HG03354 (cell line): ENCODE data around the gene CCNJL.

ENCODE experiments used
- ATAC-seq: cut with Tn5 transposase; IDR thresholded peaks from one replicate; pipeline ENCODE4 v1.9.1; 2021; ENCODE audit warnings: mild to moderate bottlenecking; ENCODE audit not compliant: unreplicated experiment, poor library complexity, severe bottlenecking

CCNJL gene

DNA sequence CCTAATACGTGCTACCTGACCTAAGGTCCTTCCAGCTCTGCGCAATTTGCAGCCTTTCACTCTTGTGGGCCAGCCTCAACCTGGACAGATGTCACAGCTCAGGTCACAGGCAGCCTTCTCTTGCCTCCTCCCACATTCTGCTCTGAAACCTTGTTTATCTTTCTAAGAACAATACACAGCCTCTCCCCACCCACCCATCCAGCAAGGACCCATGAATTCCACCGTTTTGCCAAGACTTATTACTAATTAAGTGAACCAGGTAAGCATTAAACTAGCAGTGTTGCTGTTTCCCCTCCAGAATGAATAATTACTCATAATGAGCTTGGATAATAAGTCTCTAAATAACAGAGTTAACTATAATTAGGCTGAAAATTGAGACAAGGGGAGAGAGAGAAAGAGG, 72.0 kb downstream of the CCNJL start:
- ATAC-seq = no peak

DNA sequence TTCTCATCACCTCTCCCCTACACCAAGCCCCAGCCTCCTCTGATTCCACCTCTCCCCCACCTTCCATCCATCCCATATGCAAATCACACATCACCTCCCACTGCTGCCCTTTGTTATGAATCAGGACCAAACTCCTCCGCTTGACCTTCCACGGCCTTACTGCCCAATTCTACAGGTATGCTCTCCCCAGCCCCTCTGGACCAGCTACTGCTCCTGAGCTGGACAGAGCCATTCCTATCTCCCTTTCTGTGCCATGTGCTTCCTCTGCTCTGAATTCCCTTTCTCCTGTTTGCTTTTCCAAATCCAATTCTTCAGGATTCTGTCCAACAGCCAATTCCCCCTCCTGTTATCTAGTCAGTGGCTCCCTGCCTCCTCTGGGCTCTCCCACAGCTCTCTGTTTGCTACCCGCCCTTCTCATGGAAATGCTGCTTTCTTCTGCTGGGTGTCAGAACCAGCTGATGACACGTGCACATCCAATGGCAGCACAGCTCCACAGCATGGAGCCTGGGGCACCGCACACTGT, 74.7 kb downstream of the CCNJL start:
- ATAC-seq = no peak

DNA sequence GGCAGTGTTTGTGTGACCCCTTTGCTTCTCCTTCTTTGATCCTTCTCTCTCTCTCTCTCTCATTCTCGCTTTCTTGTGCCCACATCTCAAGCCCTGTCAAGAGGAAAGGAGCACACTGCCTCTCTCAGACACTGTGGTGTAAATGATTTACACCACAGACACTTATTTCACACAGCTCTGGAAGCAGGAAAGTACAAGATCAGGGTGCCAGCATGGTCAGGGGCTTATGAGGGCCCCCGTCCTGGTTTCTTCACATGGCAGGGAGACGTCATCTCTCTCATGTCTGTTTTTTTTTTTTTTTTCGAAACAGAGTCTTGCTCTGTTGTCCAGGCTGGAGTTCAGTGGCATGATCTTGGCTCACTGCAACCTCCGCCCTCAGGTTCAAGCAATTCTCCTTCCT, 76.6 kb downstream of the CCNJL start:
- ATAC-seq = no peak

DNA sequence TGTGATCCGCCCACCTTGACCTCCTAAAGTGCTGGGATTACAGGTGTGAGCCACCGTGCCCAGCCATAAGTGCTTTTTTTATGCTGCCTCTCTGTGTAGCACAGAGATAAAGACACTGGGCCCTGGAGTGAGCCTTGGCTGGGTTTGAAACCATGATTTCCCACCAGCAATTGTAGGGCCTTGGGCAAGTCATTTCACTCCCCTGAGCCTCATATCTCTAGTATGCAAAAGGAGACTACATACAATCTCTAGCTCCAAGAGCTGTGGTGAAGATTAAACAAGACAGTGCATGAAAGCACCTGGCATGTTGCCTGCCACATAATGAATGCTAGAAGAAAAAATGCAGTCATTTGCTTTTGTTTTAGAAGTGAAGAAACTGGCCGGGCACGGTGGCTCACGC, 79.1 kb downstream of the CCNJL start:
- ATAC-seq = no peak

DNA sequence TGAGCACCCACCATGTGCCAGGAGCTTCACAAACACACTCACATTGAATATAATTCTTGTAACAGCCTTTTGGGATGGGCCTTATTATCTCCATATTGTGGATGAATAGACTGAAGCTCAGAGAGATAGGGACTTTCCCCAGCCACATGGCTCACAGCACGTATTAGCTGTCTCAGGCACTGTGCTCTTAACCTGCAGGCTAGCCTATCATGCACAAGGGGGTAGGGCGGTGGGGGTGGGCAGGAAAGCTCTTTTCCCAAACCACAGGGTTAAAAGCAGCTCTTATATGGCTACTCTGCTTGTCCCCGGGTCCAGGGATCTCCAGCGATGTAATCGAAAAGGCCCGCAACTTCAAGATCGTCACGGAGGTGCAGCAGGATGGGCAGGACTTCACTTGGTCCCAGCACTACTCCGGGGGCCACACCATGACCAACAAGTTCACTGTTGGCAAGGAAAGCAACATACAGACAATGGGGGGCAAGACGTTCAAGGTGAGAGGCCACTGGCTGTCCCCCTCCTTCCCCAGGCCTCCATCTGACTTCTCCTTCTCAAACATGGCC, 80.5 kb downstream of the CCNJL start:
- no peak for ATAC-seq

DNA sequence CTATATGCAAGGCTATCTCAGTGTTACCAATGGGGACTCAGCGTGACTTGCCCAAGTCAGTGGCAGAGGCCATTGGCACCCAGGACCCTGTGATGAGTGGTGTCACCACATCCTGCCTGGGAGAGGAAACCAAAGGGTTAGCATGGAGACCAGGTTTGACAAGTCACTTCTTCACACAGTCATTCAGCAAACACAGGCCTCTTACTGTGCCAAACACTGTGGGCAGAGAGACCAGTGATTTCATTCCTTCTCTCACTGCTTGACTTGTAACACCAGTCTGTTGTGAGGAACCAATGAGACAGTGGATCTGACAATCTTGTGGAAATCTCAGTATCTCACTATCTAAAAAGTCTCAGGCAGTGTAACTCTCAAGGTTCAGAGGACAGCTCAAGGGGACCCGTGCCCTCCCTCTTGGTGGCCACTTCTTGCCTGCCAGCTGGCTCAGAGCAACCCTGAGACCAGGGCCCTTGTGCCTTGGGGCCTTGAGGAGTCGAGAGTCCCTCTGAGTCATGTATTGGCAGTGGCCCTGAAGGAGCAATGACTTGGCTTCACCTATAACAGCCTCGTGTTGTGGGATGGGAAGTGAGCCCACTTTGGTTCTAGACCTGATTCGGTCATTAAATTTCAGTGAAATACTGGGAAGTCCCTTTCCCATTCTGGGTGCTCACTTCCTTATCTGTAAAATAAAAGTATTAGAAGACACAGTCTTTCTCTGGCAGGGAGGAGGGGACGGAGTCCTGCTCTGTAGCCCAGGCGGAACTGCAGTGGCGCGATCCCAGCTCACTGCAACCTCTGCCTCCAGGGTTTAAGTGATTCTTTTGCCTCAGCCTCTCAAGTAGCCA, 81.5 kb downstream of the CCNJL start:
- ATAC-seq = peak; percentile 61

DNA sequence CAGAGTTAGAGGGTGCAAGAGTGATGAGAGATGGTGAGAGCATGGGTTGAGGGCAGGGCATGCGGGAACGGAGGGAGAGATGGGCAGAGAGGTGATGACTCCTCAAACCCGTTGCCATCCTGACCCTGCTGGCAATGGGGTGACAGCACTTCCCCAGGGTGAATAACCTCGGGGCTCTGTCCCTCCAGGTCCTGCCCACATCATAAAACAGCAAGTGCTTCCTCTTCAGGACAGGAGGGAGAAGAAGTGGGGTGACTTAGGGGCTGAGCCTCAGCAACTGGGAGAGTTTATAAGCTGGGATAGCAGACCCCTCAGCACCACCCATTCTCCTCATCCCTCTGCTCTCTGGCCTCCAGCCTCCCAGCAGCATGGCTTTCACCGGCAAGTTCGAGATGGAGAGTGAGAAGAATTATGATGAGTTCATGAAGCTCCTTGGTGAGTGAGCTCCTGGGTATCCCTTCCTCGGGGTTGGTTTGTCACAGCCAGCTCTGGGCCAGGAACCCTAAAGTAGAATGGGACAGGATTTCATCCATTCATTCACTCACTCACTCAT, 83.1 kb downstream of the CCNJL start, which contains the start of gene FABP6:
Gene FABP6, plus strand, starts transcription at position 317 of the 553 bp plus-strand sequence. Its CDS starts 52 bp downstream, at position 369.
- ATAC-seq = no peak

DNA sequence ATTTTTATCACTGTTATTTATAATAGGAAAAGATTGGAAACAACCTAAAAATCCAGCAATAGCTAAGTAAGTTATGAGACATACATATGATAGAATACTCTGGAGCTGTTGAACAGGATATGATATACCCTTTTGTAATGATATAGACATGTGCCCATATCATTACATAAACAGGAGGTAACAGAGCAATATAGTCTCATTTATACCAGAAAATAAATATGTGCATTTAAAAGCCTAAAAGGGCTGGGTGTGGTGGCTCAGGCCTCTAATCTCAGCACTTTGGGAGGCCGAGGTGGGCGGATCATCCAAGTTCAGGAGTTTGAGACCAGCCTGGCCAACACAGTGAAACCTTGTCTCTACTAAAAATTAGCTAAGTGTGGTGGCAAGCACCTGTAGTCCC, 85.4 kb downstream of the CCNJL start:
- ATAC-seq = no peak

DNA sequence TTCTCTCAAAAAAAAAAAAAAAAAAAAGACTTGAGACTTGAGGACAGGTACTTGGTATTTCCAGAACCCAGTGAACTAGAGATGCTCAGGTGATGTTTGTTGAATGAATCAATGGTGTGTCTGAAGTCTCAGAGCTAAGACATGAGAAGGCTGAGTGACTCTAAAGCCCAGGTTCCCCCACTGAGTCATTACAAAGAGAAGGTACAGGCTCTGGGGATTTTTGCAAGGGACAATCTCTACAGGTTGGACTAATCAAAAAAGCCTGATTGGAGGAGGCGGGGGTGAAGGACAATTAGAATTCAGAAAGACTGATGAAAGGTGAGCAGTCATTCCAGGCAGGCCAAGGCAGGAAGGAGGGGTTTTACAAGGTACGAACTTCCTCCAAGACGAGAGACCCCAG, 91.3 kb downstream of the CCNJL start:
- ATAC-seq = no peak

DNA sequence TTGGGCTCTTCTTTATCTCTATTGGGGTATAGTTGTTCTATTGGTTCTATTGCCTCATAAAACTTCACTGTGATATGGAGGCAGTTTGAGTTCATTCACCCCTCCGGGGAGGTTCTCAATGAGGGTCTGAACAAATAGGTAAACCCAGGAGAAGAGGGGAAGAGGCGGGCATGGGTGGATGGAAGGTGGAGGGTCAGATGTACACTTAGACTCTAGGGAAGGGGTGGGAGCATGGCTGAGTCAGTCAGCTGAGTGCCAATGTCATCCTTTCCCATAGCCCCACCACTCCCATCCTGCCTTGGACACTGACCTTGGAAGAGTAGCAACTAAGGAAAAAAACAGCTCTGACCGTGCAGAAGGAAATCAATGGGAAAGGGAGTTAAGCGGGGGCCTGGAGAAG, 93.0 kb downstream of the CCNJL start:
- ATAC-seq = no peak

DNA sequence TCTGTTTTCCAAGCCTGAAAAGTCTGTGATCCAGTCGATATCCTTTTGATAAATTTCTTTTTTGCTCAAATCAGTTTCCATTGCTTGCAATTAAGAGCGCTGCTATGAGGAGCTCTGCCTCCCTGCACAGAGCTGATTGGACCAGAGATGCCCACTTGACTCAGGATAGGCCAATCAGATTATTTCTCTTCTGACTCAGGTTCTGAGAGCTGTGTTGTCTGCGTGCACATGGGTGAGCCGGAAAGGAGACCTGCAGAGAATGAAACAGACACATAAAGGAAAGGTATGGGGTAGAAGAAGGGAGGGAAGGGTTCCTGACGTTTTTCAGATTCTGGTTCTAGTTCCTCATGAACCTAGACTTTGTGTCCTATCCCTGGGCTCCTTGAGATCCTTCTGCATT, 98.8 kb downstream of the CCNJL start:
- ATAC-seq = no peak

DNA sequence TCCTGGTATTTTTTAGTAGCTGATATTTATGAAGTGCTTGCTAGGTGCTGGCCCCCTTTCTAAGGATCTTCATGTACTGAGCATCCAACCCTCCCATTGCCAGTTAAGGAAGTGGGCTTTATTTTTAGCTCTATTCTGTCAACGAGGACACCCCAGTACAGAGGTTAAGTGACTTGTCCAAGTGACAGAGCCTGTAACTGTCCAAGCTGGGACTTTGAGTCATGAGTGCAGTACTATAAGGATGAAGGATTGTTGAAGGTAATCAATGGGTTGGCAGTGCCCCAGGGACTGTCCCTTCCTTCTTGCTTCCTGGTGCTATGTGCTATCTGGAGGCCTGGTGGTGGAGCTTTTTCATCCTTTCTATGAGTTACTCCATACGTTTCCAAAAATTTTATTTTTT, 101.0 kb downstream of the CCNJL start:
- ATAC-seq = no peak

DNA sequence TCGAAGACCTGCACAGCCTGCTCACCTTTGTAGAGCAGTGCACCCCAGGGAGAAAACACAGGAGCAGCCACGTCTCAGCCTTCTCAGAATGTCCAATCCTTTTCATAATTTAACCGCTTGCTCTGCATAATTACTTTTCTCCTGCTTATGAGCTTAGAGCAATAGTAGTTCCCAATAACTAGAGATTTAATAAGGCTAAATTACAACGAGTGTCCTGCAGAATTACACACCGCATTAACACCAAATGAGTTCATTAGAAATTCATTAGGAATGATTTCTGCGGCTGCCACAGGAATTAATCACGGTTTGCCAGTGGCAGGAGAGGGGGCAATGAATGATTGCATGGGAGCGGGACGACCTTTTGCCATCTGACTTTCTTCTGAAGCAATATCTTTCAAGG, 101.8 kb downstream of the CCNJL start:
- no peak for ATAC-seq

DNA sequence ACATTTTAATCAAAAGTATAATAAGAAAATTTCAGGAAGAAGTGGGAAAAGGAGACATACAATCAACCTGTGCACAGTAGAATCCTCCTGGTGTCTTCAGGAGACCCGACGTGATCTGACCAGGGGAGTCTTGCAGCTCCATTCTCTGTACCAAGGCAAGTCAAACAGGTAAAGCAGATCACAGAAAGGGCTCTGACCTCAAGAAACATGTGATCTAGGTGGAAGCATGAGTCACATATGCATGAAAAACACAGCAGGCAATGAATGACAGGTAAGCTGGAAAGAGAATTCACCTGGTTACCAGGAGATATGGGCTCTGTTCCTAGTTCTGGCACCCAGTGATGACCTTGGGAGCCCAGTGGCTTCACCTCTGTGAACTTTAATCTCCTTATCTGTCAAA, 102.4 kb downstream of the CCNJL start:
- no peak for ATAC-seq

DNA sequence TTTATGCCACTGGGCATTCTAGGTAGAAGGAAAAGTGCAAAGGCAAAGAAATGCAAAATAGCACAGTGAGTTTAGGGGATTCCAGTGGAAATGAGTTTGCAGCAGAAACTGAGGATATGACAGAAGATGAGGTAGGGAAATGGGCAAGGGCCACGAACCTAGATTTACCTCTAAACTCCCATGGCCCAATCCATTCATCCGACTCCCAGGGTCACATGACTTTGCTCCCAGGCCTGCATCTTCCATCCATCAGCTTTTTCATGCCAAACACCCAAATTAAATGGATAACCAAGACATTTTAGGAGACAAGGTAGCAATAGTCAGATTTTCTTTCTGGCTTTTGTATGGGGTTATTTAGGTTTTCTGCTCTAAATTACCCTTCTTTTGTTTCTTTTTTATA, 105.3 kb downstream of the CCNJL start:
- ATAC-seq = no peak
